ENCODE results near the gene KCNV2.

The KCNV2 gene

DNA sequence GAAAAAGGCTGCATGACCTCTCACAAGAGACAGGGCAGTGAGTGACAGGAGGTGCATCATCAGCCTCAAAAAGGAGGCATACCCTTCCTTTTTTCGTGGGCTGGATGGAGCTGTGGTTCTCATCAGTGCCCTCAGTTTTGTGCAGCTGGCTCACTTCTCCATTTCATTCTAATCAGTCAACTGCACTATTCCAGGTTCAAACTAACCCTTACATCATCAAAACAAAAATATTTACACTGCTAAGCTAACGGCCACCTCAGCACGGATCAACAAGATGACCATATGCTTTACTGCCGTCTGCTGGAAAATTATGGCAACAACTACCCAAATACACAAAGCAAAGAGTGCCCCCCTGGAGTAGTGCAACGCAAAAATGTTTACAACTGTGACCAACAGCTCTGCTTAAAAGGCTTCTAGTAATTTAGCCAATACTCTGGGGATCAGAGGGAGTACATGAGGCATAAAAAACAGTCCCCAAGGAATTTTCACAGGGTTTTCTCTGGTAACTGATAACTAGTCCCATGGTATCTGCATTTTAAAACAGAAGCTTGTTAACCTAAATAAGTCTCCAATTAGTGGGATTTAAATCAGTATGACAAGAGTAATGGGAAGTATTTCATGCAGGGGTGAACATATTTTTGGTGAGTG, 10.8 kb downstream of the KCNV2 start:
- TF ChIP-seq, protein P1, sequence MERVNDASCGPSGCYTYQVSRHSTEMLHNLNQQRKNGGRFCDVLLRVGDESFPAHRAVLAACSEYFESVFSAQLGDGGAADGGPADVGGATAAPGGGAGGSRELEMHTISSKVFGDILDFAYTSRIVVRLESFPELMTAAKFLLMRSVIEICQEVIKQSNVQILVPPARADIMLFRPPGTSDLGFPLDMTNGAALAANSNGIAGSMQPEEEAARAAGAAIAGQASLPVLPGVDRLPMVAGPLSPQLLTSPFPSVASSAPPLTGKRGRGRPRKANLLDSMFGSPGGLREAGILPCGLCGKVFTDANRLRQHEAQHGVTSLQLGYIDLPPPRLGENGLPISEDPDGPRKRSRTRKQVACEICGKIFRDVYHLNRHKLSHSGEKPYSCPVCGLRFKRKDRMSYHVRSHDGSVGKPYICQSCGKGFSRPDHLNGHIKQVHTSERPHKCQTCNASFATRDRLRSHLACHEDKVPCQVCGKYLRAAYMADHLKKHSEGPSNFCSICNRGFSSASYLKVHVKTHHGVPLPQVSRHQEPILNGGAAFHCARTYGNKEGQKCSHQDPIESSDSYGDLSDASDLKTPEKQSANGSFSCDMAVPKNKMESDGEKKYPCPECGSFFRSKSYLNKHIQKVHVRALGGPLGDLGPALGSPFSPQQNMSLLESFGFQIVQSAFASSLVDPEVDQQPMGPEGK (CRISPR knock-in tag; IDR thresholded peaks at IDR 0.05; ENCODE audit: borderline replicate concordance): no peak
- TF ChIP-seq ARNTL (CRISPR knock-in tag; IDR thresholded peaks at IDR 0.05; ENCODE audit: borderline replicate concordance, low read depth) (no peak), ZNF8 (CRISPR knock-in tag; IDR thresholded peaks at IDR 0.05) (no peak)
- peak; percentile 85 for ATAC-seq

DNA sequence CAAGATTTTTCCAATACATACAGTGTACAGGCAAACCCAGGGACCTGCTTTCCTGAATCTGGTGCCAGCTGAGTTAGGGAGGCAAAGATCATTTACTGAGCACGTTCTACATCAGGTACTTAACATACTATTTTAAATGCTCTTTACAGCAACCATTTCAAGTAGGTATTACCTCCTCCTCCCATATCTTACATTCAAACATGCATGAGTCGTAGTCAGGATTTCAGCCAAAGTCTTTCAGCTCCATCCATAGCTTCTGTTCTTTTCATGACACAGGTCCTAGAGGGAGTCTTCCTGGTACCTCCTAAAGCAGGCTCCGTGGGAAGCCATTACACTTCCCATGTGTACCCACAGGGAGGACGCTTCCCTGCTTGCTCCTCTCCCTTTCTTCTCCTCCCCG, 11.7 kb downstream of the KCNV2 start:
- peak; percentile 59 for ATAC-seq

DNA sequence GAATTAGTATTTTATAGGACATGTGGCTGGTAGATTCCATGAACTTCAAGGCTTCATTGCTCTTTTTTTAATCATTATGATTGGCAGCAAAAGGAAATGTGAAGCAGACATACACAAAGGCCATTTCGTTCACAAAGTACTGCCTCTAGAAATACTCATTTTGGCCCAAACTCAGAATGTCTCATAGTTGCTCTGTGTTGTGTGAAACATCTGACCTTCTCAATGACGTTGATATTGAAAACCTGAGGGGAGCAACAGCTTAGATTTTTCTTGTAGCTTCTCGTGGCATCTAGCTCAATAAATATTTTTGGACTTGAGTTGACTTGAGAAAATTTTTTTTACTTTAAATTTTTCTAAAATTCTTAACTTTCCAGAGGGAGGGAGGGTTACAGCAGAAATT, 12.4 kb downstream of the KCNV2 start:
- no peak for ATAC-seq
- TF ChIP-seq ZNF8 (CRISPR knock-in tag; IDR thresholded peaks at IDR 0.05) (no peak), OSR1 (CRISPR knock-in tag; IDR thresholded peaks at IDR 0.05) (no peak), ZNF70 (CRISPR knock-in tag; IDR thresholded peaks at IDR 0.05) (no peak), CSDC2 (CRISPR knock-in tag; IDR thresholded peaks at IDR 0.05) (no peak), SNAI2 (CRISPR knock-in tag; IDR thresholded peaks at IDR 0.05) (no peak), ESRRG (CRISPR knock-in tag; IDR thresholded peaks at IDR 0.05) (no peak), BACH2 (CRISPR knock-in tag; IDR thresholded peaks at IDR 0.05; ENCODE audit: borderline replicate concordance) (no peak)
- TF ChIP-seq, protein P2, sequence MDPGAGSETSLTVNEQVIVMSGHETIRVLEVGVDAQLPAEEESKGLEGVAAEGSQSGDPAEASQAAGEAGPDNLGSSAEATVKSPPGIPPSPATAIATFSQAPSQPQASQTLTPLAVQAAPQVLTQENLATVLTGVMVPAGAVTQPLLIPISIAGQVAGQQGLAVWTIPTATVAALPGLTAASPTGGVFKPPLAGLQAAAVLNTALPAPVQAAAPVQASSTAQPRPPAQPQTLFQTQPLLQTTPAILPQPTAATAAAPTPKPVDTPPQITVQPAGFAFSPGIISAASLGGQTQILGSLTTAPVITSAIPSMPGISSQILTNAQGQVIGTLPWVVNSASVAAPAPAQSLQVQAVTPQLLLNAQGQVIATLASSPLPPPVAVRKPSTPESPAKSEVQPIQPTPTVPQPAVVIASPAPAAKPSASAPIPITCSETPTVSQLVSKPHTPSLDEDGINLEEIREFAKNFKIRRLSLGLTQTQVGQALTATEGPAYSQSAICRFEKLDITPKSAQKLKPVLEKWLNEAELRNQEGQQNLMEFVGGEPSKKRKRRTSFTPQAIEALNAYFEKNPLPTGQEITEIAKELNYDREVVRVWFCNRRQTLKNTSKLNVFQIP (CRISPR knock-in tag; IDR thresholded peaks at IDR 0.05; ENCODE audit: borderline replicate concordance, low read depth): no peak
- TF ChIP-seq, protein P3, sequence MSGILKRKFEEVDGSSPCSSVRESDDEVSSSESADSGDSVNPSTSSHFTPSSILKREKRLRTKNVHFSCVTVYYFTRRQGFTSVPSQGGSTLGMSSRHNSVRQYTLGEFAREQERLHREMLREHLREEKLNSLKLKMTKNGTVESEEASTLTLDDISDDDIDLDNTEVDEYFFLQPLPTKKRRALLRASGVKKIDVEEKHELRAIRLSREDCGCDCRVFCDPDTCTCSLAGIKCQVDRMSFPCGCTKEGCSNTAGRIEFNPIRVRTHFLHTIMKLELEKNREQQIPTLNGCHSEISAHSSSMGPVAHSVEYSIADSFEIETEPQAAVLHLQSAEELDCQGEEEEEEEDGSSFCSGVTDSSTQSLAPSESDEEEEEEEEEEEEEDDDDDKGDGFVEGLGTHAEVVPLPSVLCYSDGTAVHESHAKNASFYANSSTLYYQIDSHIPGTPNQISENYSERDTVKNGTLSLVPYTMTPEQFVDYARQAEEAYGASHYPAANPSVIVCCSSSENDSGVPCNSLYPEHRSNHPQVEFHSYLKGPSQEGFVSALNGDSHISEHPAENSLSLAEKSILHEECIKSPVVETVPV (CRISPR knock-in tag; IDR thresholded peaks at IDR 0.05): no peak

More for the DNA sequence above, 11.7 kb downstream of the KCNV2 start:
- TF ChIP-seq, protein P2 (CRISPR knock-in tag; IDR thresholded peaks at IDR 0.05; ENCODE audit: borderline replicate concordance, low read depth): no peak

DNA sequence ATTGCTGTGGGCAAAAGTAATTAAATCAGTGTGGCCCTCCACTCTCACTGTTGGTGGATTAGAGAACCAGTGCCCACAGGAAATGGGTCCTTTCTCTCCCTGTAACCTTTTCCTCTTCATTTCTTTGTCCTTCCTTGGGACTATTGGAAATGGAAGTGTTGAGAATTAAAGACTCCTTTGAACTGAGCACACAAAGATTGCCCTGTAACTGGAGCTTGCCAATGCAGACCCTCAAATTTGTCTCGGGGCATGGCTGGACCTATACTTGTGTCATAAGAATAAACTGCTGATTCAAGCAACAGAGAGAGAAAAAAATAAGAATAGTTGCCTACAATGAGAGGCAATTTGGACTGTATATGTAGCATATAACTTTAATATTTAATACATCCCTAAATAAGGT, 13.7 kb downstream of the KCNV2 start:
- TF ChIP-seq, protein P1 (CRISPR knock-in tag; IDR thresholded peaks at IDR 0.05; ENCODE audit: borderline replicate concordance): no peak
- no peak for TF ChIP-seq OSR1 (CRISPR knock-in tag; IDR thresholded peaks at IDR 0.05)
- no peak for TF ChIP-seq ZNF8 (CRISPR knock-in tag; IDR thresholded peaks at IDR 0.05)
- TF ChIP-seq ARNTL (CRISPR knock-in tag; IDR thresholded peaks at IDR 0.05; ENCODE audit: borderline replicate concordance, low read depth): no peak
- TF ChIP-seq ZNF70 (CRISPR knock-in tag; IDR thresholded peaks at IDR 0.05): no peak
- no peak for TF ChIP-seq ZFP3 (CRISPR knock-in tag; IDR thresholded peaks at IDR 0.05)
- ATAC-seq: no peak

DNA sequence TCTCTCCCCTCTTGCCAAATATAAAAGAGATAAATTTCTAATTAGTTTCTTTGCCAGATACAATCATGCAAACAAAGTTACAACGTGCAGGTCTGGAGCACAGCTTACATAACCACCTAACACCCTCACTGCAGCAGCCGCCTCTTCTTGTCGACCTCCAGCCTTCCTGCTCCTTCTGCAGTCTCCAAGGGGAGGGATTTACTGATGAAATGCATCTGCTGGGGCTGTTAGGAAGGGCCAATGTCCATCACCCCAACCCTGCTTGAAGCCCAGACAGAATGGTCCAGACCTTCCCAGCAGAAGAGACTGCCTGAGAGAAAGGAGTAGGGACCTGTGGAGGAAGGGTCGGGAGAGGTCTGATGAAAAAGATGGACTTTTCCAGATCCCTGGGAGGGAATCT, 15.2 kb downstream of the KCNV2 start:
- no peak for ATAC-seq
- TF ChIP-seq ZNF8 (CRISPR knock-in tag; IDR thresholded peaks at IDR 0.05): no peak
- no peak for TF ChIP-seq ZFP3 (CRISPR knock-in tag; IDR thresholded peaks at IDR 0.05)
- TF ChIP-seq RARB (CRISPR knock-in tag; IDR thresholded peaks at IDR 0.05): no peak
- TF ChIP-seq ZC3H10 (CRISPR knock-in tag; IDR thresholded peaks at IDR 0.05): no peak
- no peak for TF ChIP-seq ARNTL (CRISPR knock-in tag; IDR thresholded peaks at IDR 0.05; ENCODE audit: borderline replicate concordance, low read depth)
- TF ChIP-seq, protein P2 (CRISPR knock-in tag; IDR thresholded peaks at IDR 0.05; ENCODE audit: borderline replicate concordance, low read depth): no peak
- TF ChIP-seq, protein P4, sequence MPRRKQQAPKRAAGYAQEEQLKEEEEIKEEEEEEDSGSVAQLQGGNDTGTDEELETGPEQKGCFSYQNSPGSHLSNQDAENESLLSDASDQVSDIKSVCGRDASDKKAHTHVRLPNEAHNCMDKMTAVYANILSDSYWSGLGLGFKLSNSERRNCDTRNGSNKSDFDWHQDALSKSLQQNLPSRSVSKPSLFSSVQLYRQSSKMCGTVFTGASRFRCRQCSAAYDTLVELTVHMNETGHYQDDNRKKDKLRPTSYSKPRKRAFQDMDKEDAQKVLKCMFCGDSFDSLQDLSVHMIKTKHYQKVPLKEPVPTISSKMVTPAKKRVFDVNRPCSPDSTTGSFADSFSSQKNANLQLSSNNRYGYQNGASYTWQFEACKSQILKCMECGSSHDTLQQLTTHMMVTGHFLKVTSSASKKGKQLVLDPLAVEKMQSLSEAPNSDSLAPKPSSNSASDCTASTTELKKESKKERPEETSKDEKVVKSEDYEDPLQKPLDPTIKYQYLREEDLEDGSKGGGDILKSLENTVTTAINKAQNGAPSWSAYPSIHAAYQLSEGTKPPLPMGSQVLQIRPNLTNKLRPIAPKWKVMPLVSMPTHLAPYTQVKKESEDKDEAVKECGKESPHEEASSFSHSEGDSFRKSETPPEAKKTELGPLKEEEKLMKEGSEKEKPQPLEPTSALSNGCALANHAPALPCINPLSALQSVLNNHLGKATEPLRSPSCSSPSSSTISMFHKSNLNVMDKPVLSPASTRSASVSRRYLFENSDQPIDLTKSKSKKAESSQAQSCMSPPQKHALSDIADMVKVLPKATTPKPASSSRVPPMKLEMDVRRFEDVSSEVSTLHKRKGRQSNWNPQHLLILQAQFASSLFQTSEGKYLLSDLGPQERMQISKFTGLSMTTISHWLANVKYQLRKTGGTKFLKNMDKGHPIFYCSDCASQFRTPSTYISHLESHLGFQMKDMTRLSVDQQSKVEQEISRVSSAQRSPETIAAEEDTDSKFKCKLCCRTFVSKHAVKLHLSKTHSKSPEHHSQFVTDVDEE (CRISPR knock-in tag; IDR thresholded peaks at IDR 0.05): no peak
- no peak for TF ChIP-seq ZNF70 (CRISPR knock-in tag; IDR thresholded peaks at IDR 0.05)
